Fibroblast of the aortic adventitia (primary cell): ENCODE results near the gene C1orf35. TPM values are rescaled to one million over a fixed set of nuclear protein-coding genes. Genes with fewer than 3 reads are reported as not detected.

Experiments used
- DNase-seq: peaks from one replicate; pipeline ENCODE4 v3.0.0-alpha.2; 2010; ENCODE audit warnings: low read depth
- H3K4me3 ChIP-seq: 2 replicates; pipeline ENCODE4 v1.5.1; 2011; ENCODE audit warnings: low read depth, mild to moderate bottlenecking, control low read depth, low read length, moderate library complexity
- total RNA-seq: library from RNA; depleted of rRNA; stranded (reverse); fragments of >200 nt; gene quantifications from 2 replicates; pipeline ENCODE4 v1.2.3, GENCODE V29; 2012; ENCODE audit warnings: low replicate concordance
- TF ChIP-seq, protein P1 (sequence below): IDR thresholded peaks from 2 replicates; pipeline ENCODE4 v1.5.1; 2011; ENCODE audit warnings: mild to moderate bottlenecking, low read length, control low read depth, inconsistent platforms; ENCODE audit not compliant: insufficient read depth

Gene C1orf35
- total RNA-seq, 1 donor, result 5.9 TPM

GRCh38 chr1:228141226-228142044 lies 38.3 kb upstream of the C1orf35 start:
- peak overlapping the region; percentile 91 for H3K4me3 ChIP-seq
- DNase-seq, result peak; percentile 88
- TF ChIP-seq, protein P1, sequence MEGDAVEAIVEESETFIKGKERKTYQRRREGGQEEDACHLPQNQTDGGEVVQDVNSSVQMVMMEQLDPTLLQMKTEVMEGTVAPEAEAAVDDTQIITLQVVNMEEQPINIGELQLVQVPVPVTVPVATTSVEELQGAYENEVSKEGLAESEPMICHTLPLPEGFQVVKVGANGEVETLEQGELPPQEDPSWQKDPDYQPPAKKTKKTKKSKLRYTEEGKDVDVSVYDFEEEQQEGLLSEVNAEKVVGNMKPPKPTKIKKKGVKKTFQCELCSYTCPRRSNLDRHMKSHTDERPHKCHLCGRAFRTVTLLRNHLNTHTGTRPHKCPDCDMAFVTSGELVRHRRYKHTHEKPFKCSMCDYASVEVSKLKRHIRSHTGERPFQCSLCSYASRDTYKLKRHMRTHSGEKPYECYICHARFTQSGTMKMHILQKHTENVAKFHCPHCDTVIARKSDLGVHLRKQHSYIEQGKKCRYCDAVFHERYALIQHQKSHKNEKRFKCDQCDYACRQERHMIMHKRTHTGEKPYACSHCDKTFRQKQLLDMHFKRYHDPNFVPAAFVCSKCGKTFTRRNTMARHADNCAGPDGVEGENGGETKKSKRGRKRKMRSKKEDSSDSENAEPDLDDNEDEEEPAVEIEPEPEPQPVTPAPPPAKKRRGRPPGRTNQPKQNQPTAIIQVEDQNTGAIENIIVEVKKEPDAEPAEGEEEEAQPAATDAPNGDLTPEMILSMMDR, result no peak

- H3K4me3 ChIP-seq, result peak overlapping the region; percentile 91
- TF ChIP-seq, protein P1, result no peak
- no peak for DNase-seq
These were observed 37.6 kb upstream of the C1orf35 start for GRCh38 chr1:228140724-228141225.

DNA sequence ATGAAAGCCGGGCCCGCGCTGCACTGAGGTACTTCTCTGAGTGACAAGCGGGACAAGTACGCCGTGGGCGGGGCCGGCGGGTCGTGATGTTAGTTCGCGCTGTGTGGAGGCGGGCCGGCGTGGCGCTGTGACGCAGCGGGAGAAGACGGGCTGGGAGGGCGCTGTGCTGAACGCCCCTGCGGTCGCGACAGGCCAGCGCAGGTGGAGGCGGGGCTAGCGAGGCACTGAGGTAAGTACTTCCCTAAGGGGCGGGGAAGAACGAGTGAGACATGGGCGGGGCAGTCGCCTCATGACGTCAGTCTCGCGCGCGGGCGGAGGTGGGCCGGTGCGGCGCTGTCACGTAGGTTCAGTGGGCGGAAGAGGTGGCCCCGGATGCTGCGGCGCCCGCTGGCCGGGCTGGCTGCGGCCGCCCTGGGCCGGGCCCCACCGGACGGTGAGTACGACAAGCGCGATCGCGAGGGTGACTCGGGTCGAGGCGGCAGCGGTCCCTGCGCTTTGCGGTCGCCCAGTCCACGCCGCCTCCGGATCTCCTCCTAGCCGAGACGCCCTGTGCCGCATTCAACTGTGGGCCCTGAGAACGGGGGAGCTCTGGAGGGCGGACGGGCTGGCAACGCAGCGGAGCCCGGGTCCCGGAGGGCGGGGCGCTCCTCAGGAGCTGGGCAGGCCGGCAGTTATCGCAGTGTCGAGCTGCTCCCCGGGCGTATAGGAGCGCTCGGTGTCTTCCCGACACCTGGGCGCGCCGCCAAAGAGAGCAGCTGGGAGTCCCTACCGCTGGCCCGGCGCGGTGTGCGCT lies 37.0 kb upstream of the C1orf35 start, which contains the start of gene GUK1:
TSS of gene GUK1 (plus strand) at position 349 of the 793 bp plus-strand sequence. CDS start at position 373, 24 bp downstream.
- TF ChIP-seq, protein P1, result peak; percentile 17
- H3K4me3 ChIP-seq, result peak within 1 kb of the TSS; percentile 91
- DNase-seq, result peak; percentile 97

DNA sequence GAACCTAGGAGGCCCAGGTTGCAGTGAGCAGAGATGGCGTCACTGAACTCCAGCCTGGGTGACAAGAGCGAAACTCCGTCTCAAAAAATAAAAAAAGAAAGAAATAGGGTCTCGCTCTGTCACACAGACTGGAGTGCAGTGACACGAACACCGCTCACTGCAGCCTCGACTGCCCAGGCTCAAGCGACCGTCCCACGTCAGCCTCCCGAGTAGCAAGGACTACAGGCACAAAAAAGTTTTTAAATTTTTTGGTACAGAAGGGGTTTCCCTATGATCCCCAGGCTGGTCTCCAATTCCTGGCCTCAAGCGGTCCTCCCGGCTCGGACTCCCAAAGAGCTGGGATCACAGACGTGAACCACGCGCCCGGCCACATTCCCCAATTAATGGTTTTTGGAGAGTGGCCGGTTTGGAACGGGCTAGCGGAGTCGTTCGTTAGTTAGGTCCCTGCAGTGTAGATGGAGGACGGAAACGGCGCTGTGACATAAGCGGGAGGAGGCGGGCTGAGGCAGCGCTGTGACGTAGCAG lies 36.3 kb upstream of the C1orf35 start:
- peak overlapping the region; percentile 91 for H3K4me3 ChIP-seq
- TF ChIP-seq, protein P1, result no peak
- no peak for DNase-seq

- TF ChIP-seq, protein P1, result no peak
- no peak for DNase-seq
- H3K4me3 ChIP-seq, result no peak overlapping the region
These were observed 33.8 kb upstream of the C1orf35 start for GRCh38 chr1:228136901-228137300.

GRCh38 chr1:228134591-228134990 lies 31.5 kb upstream of the C1orf35 start:
- no peak overlapping the region for H3K4me3 ChIP-seq
- TF ChIP-seq, protein P1, result no peak
- no peak for DNase-seq
